K562 (cell line): ENCODE results near the gene TMEM72. TPM values are rescaled to one million over a fixed set of nuclear protein-coding genes. Genes with fewer than 3 reads are reported as not detected.

ENCODE experiments used
- CHD4 ChIP-seq: fragments of 200-600 bp; sonication (generic); IDR thresholded peaks from 3 replicates; pipeline ENCODE4 v1.6.1; 2012; ENCODE audit warnings: low read depth, mild to moderate bottlenecking, mixed read lengths, low read length, inconsistent platforms; ENCODE audit not compliant: insufficient read depth, insufficient replicate concordance, poor library complexity, severe bottlenecking
- NFE2 ChIP-seq: IDR thresholded peaks from 2 replicates; pipeline ENCODE4 v1.6.1; 2014; ENCODE audit warnings: antibody characterized with exemption, low read depth
- TAF9B ChIP-seq: fragments of 450-650 bp; IDR thresholded peaks from 2 replicates; pipeline ENCODE4 v1.6.1; 2018; ENCODE audit warnings: mild to moderate bottlenecking; ENCODE audit not compliant: partially characterized antibody
- polyA plus RNA-seq, 8 experiments: library from polyadenylated mRNA; depleted of rRNA in 4 of 8; stranded (reverse) in 5 of 8; unstranded in 3 of 8; fragments of >200 nt; fragmentation: Nextera tagmentation in 2 of 8; fragmentation: Illumina TruSeq in 1 of 8; extraction: Ambion mirVana in 2 of 8; extraction: Trizol in 1 of 8; gene quantifications; 2 replicates each; pipeline versions ENCODE4 v1.2.1 to v1.2.3, GENCODE V29; 2011 to 2014; ENCODE audit warnings: inconsistent platforms in 1 of 8, missing spikeins in 1 of 8
- total RNA-seq, 7 experiments: library from RNA; depleted of rRNA in 6 of 7; stranded (reverse); fragments of >200 nt in 6 of 7; fragmentation: Illumina TruSeq in 2 of 7; extraction: Trizol in 2 of 7; gene quantifications; 2 replicates each; pipeline versions ENCODE4 v1.2.1 to v1.2.3, GENCODE V29; 2011 to 2021; ENCODE audit warnings: low replicate concordance in 1 of 7
- TF ChIP-seq, protein P1 (sequence below): fragments of 450-650 bp; formaldehyde crosslinking; IDR thresholded peaks from 2 replicates; pipeline ENCODE4 v1.4.0; 2022; ENCODE audit warnings: mild to moderate bottlenecking, moderate library complexity
- TF ChIP-seq, protein P2 (sequence below): fragments of 450-650 bp; IDR thresholded peaks from 2 replicates; pipeline ENCODE4 v1.6.1; 2017; ENCODE audit warnings: antibody characterized with exemption, mild to moderate bottlenecking

Gene TMEM72
- total and polyA plus RNA-seq, 9 of the 15 experiments (the other 6 are each of a cell fraction or from before 2014, with no cell fraction given), result not detected

DNA sequence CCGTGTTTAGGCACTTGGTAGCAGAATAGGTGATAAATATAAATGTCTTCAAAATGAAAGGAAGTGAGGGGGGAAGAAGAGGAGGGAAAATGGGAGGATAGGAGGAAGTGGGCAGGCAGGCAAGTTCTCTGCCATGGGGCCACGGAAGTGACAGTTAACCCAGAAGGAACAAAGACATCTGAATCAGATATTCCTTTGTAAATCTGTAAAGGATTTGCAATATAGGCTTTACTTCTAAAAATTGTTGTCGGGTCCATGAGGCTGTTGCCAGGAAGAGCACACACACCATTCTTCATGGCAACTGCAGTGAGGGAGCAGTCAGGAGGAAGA lies 24.8 kb downstream of the TMEM72 start (continued):
- TF ChIP-seq, protein P1, sequence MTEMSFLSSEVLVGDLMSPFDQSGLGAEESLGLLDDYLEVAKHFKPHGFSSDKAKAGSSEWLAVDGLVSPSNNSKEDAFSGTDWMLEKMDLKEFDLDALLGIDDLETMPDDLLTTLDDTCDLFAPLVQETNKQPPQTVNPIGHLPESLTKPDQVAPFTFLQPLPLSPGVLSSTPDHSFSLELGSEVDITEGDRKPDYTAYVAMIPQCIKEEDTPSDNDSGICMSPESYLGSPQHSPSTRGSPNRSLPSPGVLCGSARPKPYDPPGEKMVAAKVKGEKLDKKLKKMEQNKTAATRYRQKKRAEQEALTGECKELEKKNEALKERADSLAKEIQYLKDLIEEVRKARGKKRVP, result no peak
- TF ChIP-seq NFE2, result no peak
- TF ChIP-seq, protein P2, sequence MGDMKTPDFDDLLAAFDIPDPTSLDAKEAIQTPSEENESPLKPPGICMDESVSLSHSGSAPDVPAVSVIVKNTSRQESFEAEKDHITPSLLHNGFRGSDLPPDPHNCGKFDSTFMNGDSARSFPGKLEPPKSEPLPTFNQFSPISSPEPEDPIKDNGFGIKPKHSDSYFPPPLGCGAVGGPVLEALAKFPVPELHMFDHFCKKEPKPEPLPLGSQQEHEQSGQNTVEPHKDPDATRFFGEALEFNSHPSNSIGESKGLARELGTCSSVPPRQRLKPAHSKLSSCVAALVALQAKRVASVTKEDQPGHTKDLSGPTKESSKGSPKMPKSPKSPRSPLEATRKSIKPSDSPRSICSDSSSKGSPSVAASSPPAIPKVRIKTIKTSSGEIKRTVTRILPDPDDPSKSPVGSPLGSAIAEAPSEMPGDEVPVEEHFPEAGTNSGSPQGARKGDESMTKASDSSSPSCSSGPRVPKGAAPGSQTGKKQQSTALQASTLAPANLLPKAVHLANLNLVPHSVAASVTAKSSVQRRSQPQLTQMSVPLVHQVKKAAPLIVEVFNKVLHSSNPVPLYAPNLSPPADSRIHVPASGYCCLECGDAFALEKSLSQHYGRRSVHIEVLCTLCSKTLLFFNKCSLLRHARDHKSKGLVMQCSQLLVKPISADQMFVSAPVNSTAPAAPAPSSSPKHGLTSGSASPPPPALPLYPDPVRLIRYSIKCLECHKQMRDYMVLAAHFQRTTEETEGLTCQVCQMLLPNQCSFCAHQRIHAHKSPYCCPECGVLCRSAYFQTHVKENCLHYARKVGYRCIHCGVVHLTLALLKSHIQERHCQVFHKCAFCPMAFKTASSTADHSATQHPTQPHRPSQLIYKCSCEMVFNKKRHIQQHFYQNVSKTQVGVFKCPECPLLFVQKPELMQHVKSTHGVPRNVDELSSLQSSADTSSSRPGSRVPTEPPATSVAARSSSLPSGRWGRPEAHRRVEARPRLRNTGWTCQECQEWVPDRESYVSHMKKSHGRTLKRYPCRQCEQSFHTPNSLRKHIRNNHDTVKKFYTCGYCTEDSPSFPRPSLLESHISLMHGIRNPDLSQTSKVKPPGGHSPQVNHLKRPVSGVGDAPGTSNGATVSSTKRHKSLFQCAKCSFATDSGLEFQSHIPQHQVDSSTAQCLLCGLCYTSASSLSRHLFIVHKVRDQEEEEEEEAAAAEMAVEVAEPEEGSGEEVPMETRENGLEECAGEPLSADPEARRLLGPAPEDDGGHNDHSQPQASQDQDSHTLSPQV, result no peak
- no peak for TF ChIP-seq TAF9B
- TF ChIP-seq CHD4, result no peak
